Measurements from ENCODE around the gene DOC2B.

- no peak for TF ChIP-seq POLR2A (IDR thresholded peaks at IDR 0.05)
- TF ChIP-seq CTCF (IDR thresholded peaks at IDR 0.05): no peak
Observed at GRCh38 chr17:230395-230770, 48.9 kb upstream of the DOC2B start.

All from lower leg skin (tissue), 3 donors.